CD14-positive monocyte (primary cell): ENCODE measurements around the gene FRMD6. TPM values are rescaled to one million over a fixed set of nuclear protein-coding genes. Genes with fewer than 3 reads are reported as not detected.
A peak's percentile ranks its signal among the peaks of the same experiment; 100 is the strongest.

Experiments
- DNase-seq, 3 donors: peaks; one replicate each; pipeline ENCODE4 v3.0.0-alpha.2; 2011 to 2022
- H2AFZ ChIP-seq: 2 replicates; pipeline ENCODE4 v1.6.0; 2012; ENCODE audit warnings: mild to moderate bottlenecking, low read depth, low read length, inconsistent platforms; ENCODE audit not compliant: insufficient read depth, poor library complexity, severe bottlenecking
- H3K27ac ChIP-seq, 2 donors: 1 replicate in 1 of 2; 2 replicates in 1 of 2; pipeline ENCODE4 v1.5.1; 2012 to 2013; ENCODE audit warnings: low read length in 2 of 2, control low read depth in 1 of 2, inconsistent platforms in 1 of 2, low read depth in 1 of 2, mild to moderate bottlenecking in 1 of 2
- H3K27me3 ChIP-seq, 2 donors: one replicate each; pipeline versions ENCODE4 v1.6.0 to v1.6.1; 2011 to 2013; ENCODE audit warnings: low read length in 2 of 2; ENCODE audit not compliant: control insufficient read depth in 2 of 2, insufficient read depth in 2 of 2
- H3K36me3 ChIP-seq, 2 donors: replicated peaks in 1 of 2; 1 replicate in 1 of 2; 2 replicates in 1 of 2; pipeline versions ENCODE4 v1.5.1 to v1.6.1; 2012 to 2013; ENCODE audit warnings: low read length in 2 of 2, control low read depth in 1 of 2, inconsistent platforms in 1 of 2, mild to moderate bottlenecking in 1 of 2; ENCODE audit not compliant: insufficient read depth in 2 of 2, control insufficient read depth in 1 of 2
- H3K4me1 ChIP-seq, 2 donors: 1 replicate in 1 of 2; 2 replicates in 1 of 2; pipeline versions ENCODE4 v1.5.1 to v1.6.1; 2012 to 2013; ENCODE audit warnings: low read length in 2 of 2, control low read depth in 1 of 2, inconsistent platforms in 1 of 2, mild to moderate bottlenecking in 1 of 2, moderate library complexity in 1 of 2; ENCODE audit not compliant: insufficient read depth in 2 of 2, control insufficient read depth in 1 of 2
- H3K4me2 ChIP-seq: replicated peaks from 2 replicates; pipeline ENCODE3; 2012; ENCODE audit warnings: low read length, moderate library complexity, mild to moderate bottlenecking; ENCODE audit not compliant: poor library complexity, severe bottlenecking; ENCODE audit errors: extremely low read depth
- H3K4me3 ChIP-seq, 3 experiments: fragments of 200-600 bp in 1 of 3; sonication (generic) in 1 of 3; replicated peaks in 1 of 3; 1 replicate in 2 of 3; 2 replicates in 1 of 3; pipeline ENCODE4 v1.5.1; 2011 to 2013; ENCODE audit warnings: low read length in 3 of 3, mild to moderate bottlenecking in 3 of 3, control low read depth in 2 of 3, low read depth in 2 of 3, inconsistent platforms in 1 of 3, moderate library complexity in 1 of 3
- H3K79me2 ChIP-seq: 2 replicates; pipeline ENCODE4 v1.6.0; 2012; ENCODE audit warnings: mild to moderate bottlenecking, control low read depth, inconsistent platforms, low read length, moderate library complexity; ENCODE audit not compliant: insufficient read depth
- H3K9ac ChIP-seq: 2 replicates; pipeline ENCODE4 v1.6.0; 2017; ENCODE audit warnings: low read length, mild to moderate bottlenecking; ENCODE audit not compliant: insufficient read depth, poor library complexity, severe bottlenecking
- H3K9me3 ChIP-seq, 2 donors: replicated peaks in 1 of 2; 1 replicate in 1 of 2; 2 replicates in 1 of 2; pipeline versions ENCODE4 v1.5.1 to v1.6.1; 2012 to 2013; ENCODE audit warnings: low read length in 2 of 2, control low read depth in 1 of 2; ENCODE audit not compliant: control insufficient read depth in 1 of 2, insufficient read depth in 1 of 2
- H4K20me1 ChIP-seq: 2 replicates; pipeline ENCODE4 v1.6.0; 2012; ENCODE audit warnings: mild to moderate bottlenecking, low read length, control low read depth, moderate library complexity; ENCODE audit not compliant: insufficient read depth
- H3K27ac Mint-ChIP-seq, 7 donors: one replicate each; pipeline ENCODE4 v1.8.0; 2020; ENCODE audit warnings: mild to moderate bottlenecking in 7 of 7, mixed read lengths in 7 of 7, moderate library complexity in 6 of 7, inconsistent platforms in 2 of 7
- H3K27me3 Mint-ChIP-seq, 3 donors: one replicate each; pipeline ENCODE4 v1.8.0; 2021 to 2022; ENCODE audit warnings: low read depth in 3 of 3, mild to moderate bottlenecking in 3 of 3, mixed read lengths in 3 of 3, moderate library complexity in 3 of 3, inconsistent platforms in 1 of 3
- H3K36me3 Mint-ChIP-seq, 2 donors: one replicate each; pipeline ENCODE4 v1.8.0; 2020; ENCODE audit warnings: mixed read lengths in 2 of 2, inconsistent platforms in 1 of 2, mild to moderate bottlenecking in 1 of 2
- H3K4me1 Mint-ChIP-seq: one replicate; pipeline ENCODE4 v1.8.0; 2020; ENCODE audit warnings: mild to moderate bottlenecking, mixed read lengths
- H3K4me3 Mint-ChIP-seq, 2 donors: one replicate each; pipeline ENCODE4 v1.8.0; 2020; ENCODE audit warnings: mild to moderate bottlenecking in 2 of 2, mixed read lengths in 2 of 2, moderate library complexity in 1 of 2
- H3K9me3 Mint-ChIP-seq, 7 donors: one replicate each; pipeline ENCODE4 v1.8.0; 2020 to 2022; ENCODE audit warnings: mixed read lengths in 7 of 7, mild to moderate bottlenecking in 6 of 7, moderate library complexity in 6 of 7, inconsistent platforms in 2 of 7
- CTCF ChIP-seq: fragments of 200-600 bp; IDR thresholded peaks from one replicate; pipeline ENCODE4 v1.8.0; 2022; ENCODE audit warnings: antibody characterized with exemption, mild to moderate bottlenecking
- WGBS: methylation state at CpG from one replicate; pipeline ENCODE4 v1.1.5; 2013; ENCODE audit warnings: missing lambda C conversion rate; ENCODE audit not compliant: insufficient coverage; 5-methylcytosine and 5-hydroxymethylcytosine counted together
- intact Hi-C, 2 donors: fragments of 100-400 bp; cut with micrococcal nuclease; formaldehyde crosslinking; loops; one replicate each; pipeline versions ENCODE4 v1.15.0 to v1.15.1; 2023
- polyA plus RNA-seq, 3 donors: library from polyadenylated mRNA; depleted of rRNA in 1 of 3; unstranded in 2 of 3; stranded (reverse) in 1 of 3; fragments of 300-500 nt in 2 of 3; fragments of >200 nt in 1 of 3; fragmentation: Illumina TruSeq in 2 of 3; gene quantifications; 1 replicate in 2 of 3; 2 replicates in 1 of 3; pipeline ENCODE4 v1.2.3, GENCODE V29; 2012 to 2021

Gene FRMD6
- polyA plus RNA-seq, 3 donors, result 0.12 to 0.25 (median 0.12) TPM

GRCh38 chr14:51738754-51739153 lies 87.0 kb downstream of the FRMD6 start:
- Histone ChIP-seq H3K9ac (no peak overlapping the region), H3K4me3 (no peak overlapping the region), H3K27ac (no peak overlapping the region), H3K27me3 (peaks cover 4% of the 10 kb centered on the region in 2 donors), H3K9me3 (peaks cover 0 to 2% of the 10 kb centered on the region in 2 donors), H4K20me1 (no peaks in the 10 kb centered on the region), H3K4me1 (no peaks in the 10 kb centered on the region), H3K4me2 (no peak overlapping the region), H2AFZ (no peak overlapping the region), H3K79me2 (no peaks in the 10 kb centered on the region), H3K36me3 (no peaks in the 10 kb centered on the region)
- intact Hi-C loops, result no loop called here
- peak overlapping the region in 2 of 7 donors; percentile 13 to 78 for H3K27ac Mint-ChIP-seq
- peaks cover 0 to 12% (median 4%) of the 10 kb centered on the region in 7 donors for H3K9me3 Mint-ChIP-seq
- TF ChIP-seq CTCF, result no peak
- no peaks in the 10 kb centered on the region for H3K36me3 Mint-ChIP-seq
- H3K4me1 Mint-ChIP-seq, result no peaks in the 10 kb centered on the region
- H3K27me3 Mint-ChIP-seq, result peaks cover 4 to 25% (median 9%) of the 10 kb centered on the region in 3 donors
- 84% methylated on average over 6 of the region's 8 CpGs for WGBS
- no peak for DNase-seq
- peak overlapping the region in 1 of 2 donors; percentile 46 for H3K4me3 Mint-ChIP-seq

GRCh38 chr14:51743588-51744000 lies 91.9 kb downstream of the FRMD6 start:
- no peaks in the 10 kb centered on the region for H3K79me2 ChIP-seq
- no peak overlapping the region for H3K4me2 ChIP-seq
- H3K36me3 ChIP-seq, result no peaks in the 10 kb centered on the region
- H3K27ac Mint-ChIP-seq, result no peak overlapping the region
- H3K36me3 Mint-ChIP-seq, result no peaks in the 10 kb centered on the region
- H3K9ac ChIP-seq, result no peak overlapping the region
- no peak for TF ChIP-seq CTCF
- no peaks in the 10 kb centered on the region for H4K20me1 ChIP-seq
- peaks cover 3 to 7% (median 5%) of the 10 kb centered on the region in 3 donors for H3K27me3 Mint-ChIP-seq
- no peak overlapping the region for H3K27ac ChIP-seq
- no peak for DNase-seq
- H3K4me1 Mint-ChIP-seq, result no peaks in the 10 kb centered on the region
- H3K9me3 Mint-ChIP-seq, result peaks cover 2 to 16% (median 8%) of the 10 kb centered on the region in 7 donors
- H3K4me3 ChIP-seq, result no peak overlapping the region
- WGBS, result 90% methylated on average over 5 of the region's 23 CpGs
- intact Hi-C loops, result no loop called here
- no peak overlapping the region for H2AFZ ChIP-seq
- H3K9me3 ChIP-seq, result peaks cover 5 to 8% of the 10 kb centered on the region in 2 donors
- H3K4me1 ChIP-seq, result no peaks in the 10 kb centered on the region
- H3K27me3 ChIP-seq, result no peaks in the 10 kb centered on the region
- no peak overlapping the region for H3K4me3 Mint-ChIP-seq
